Effector memory CD4-positive, alpha-beta T cell (primary cell): ENCODE results near the gene ATP6AP1.
A peak's percentile ranks its signal among the peaks of the same experiment; 100 is the strongest.
"Not testable (repeated sequence)": the region's sequence is repeated elsewhere in the genome, so short reads cannot be mapped to it uniquely, and the experiment has no call there.

Source experiments
- DNase-seq, 3 donors: peaks; one replicate each; pipeline ENCODE4 v3.0.0-alpha.2; 2020
- H3K27ac ChIP-seq: 2 replicates; pipeline ENCODE4 v1.7.0; 2013; ENCODE audit warnings: mild to moderate bottlenecking, low read length, moderate library complexity; ENCODE audit not compliant: insufficient read depth, poor library complexity, severe bottlenecking
- H3K27me3 ChIP-seq: replicated peaks from 2 replicates; pipeline ENCODE4 v1.7.0; 2013; ENCODE audit warnings: mild to moderate bottlenecking, low read length; ENCODE audit not compliant: insufficient read depth, control insufficient read depth, poor library complexity, severe bottlenecking
- H3K36me3 ChIP-seq: 2 replicates; pipeline ENCODE4 v1.7.0; 2013; ENCODE audit warnings: mild to moderate bottlenecking, low read length, moderate library complexity; ENCODE audit not compliant: control insufficient read depth, insufficient read depth
- H3K4me1 ChIP-seq: 2 replicates; pipeline ENCODE4 v1.7.0; 2013; ENCODE audit warnings: low read length, mild to moderate bottlenecking; ENCODE audit not compliant: control insufficient read depth, insufficient read depth, poor library complexity, severe bottlenecking
- H3K4me3 ChIP-seq: 2 replicates; pipeline ENCODE4 v1.7.0; 2013; ENCODE audit warnings: low read length, low read depth, mild to moderate bottlenecking; ENCODE audit not compliant: insufficient read depth, poor library complexity, severe bottlenecking
- H3K9me3 ChIP-seq: 2 replicates; pipeline ENCODE4 v1.7.0; 2013; ENCODE audit warnings: mild to moderate bottlenecking, low read length, moderate library complexity; ENCODE audit not compliant: control insufficient read depth

The ATP6AP1 gene

GRCh38 chrX:154384284-154384892 lies 44.1 kb upstream of the ATP6AP1 start:
- Histone ChIP-seq H3K36me3 (no peaks in the 10 kb centered on the region), H3K4me1 (peaks cover 12% of the 10 kb centered on the region), H3K27me3 (no peaks in the 10 kb centered on the region), H3K4me3 (no peak overlapping the region), H3K9me3 (no peaks in the 10 kb centered on the region), H3K27ac (no peak overlapping the region)
- no peak for DNase-seq

GRCh38 chrX:154388094-154388493 lies 40.4 kb upstream of the ATP6AP1 start:
- H3K9me3 ChIP-seq, H3K27ac ChIP-seq, DNase-seq, H3K36me3 ChIP-seq, H3K4me1 ChIP-seq, H3K4me3 ChIP-seq, H3K27me3 ChIP-seq: not testable (repeated sequence)

GRCh38 chrX:154388649-154389048 lies 39.8 kb upstream of the ATP6AP1 start:
- H3K27me3 ChIP-seq, H3K4me1 ChIP-seq, H3K4me3 ChIP-seq, H3K9me3 ChIP-seq, DNase-seq, H3K36me3 ChIP-seq, H3K27ac ChIP-seq: not testable (repeated sequence)

- not testable (repeated sequence) for H3K27me3 ChIP-seq, H3K27ac ChIP-seq, H3K4me1 ChIP-seq, H3K36me3 ChIP-seq, H3K4me3 ChIP-seq, DNase-seq, H3K9me3 ChIP-seq
Observed at GRCh38 chrX:154389812-154390747, 38.4 kb upstream of the ATP6AP1 start.

- H3K9me3 ChIP-seq, H3K27ac ChIP-seq, H3K4me3 ChIP-seq, H3K27me3 ChIP-seq, DNase-seq: not testable (repeated sequence)
- Histone ChIP-seq H3K36me3 (peaks cover 12% of the 10 kb centered on the region), H3K4me1 (peaks cover 11% of the 10 kb centered on the region)
Observed at GRCh38 chrX:154396363-154396762, 32.1 kb upstream of the ATP6AP1 start.

GRCh38 chrX:154396973-154397887 lies 31.2 kb upstream of the ATP6AP1 start:
- peaks cover 12% of the 10 kb centered on the region for H3K36me3 ChIP-seq
- peaks cover 11% of the 10 kb centered on the region for H3K4me1 ChIP-seq
- no peaks in the 10 kb centered on the region for H3K9me3 ChIP-seq
- peak overlapping the region; percentile 64 for H3K4me3 ChIP-seq
- H3K27me3 ChIP-seq: no peaks in the 10 kb centered on the region
- peak in 2 of 3 donors; percentile 33 to 44 for DNase-seq
- peak overlapping the region; percentile 96 for H3K27ac ChIP-seq

- Histone ChIP-seq H3K27me3 (no peaks in the 10 kb centered on the region), H3K36me3 (peaks cover 12% of the 10 kb centered on the region), H3K9me3 (no peaks in the 10 kb centered on the region), H3K4me3 (peak within 1 kb of the TSS; percentile 64), H3K27ac (peak within 1 kb of the TSS; percentile 96), H3K4me1 (peaks cover 11% of the 10 kb centered on the region)
- peak; percentile 82 to 87 (median 85) for DNase-seq
Observed at GRCh38 chrX:154397888-154398667, 30.4 kb upstream of the ATP6AP1 start, which contains the start of gene RPL10. Gene RPL10, plus strand, starts transcription at chrX:154398377. Its CDS starts 143 bp downstream, at chrX:154398520.

GRCh38 chrX:154398668-154399526 lies 29.6 kb upstream of the ATP6AP1 start:
- Histone ChIP-seq H3K4me1 (peaks cover 11% of the 10 kb centered on the region), H3K4me3 (peak overlapping the region; percentile 64), H3K9me3 (no peaks in the 10 kb centered on the region), H3K27ac (peak overlapping the region; percentile 96), H3K36me3 (peaks cover 12% of the 10 kb centered on the region), H3K27me3 (no peaks in the 10 kb centered on the region)
- DNase-seq: peak; percentile 61 to 73 (median 66)
